SK-N-DZ (cell line): ENCODE data around the gene DCD.
A peak's percentile ranks its signal among the peaks of the same experiment; 100 is the strongest.

Experiments
- DNase-seq: peaks from one replicate; pipeline ENCODE4 v3.0.0-alpha.2; 2015; ENCODE audit warnings: low spot score

The DCD gene

DNA sequence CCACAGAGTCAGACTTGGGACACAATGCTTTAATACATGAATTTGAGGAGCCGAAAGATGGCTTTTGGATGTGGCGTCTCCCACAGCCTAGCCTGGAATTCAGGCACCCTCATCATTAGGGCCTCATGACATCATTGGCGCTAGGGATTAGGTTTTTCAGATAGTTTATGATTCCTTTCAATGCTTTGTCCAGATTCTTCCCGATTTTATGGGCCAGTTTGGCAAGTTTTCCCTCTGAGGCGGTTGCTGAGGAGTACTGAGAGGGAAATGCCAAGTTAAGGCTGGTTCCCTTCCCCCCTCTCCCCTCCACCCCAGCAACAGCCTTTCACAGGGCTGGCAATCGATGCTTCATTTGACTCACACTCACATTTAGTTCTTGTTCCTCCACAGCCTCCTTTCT lies 40.0 kb downstream of the DCD start:
- no peak for DNase-seq

DNA sequence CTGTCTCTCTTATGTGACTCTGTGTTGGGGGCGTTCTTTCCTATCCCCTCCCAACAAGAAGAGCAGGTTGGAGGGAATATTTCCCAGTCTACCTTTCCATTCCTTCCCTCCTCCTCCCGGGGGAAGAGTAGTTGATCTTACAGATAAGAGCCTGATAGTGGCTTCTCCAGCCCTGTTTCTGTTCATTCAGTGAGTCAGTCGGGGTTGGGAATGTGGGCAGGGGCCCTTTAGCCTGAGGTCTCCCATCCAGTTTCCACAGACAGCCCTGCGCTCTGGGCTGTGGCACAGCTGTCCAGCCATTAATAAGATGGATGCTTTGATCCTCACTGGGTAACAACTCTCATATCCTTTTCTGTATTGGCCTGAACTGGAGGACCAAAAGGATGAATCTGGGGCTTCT lies 41.6 kb downstream of the DCD start:
- no peak for DNase-seq

GRCh38 chr12:54605138-54605970 lies 42.8 kb downstream of the DCD start:
- no peak for DNase-seq

- no peak for DNase-seq
Observed at GRCh38 chr12:54604436-54604835, 43.7 kb downstream of the DCD start.

GRCh38 chr12:54603872-54604271 lies 44.3 kb downstream of the DCD start:
- no peak for DNase-seq

DNA sequence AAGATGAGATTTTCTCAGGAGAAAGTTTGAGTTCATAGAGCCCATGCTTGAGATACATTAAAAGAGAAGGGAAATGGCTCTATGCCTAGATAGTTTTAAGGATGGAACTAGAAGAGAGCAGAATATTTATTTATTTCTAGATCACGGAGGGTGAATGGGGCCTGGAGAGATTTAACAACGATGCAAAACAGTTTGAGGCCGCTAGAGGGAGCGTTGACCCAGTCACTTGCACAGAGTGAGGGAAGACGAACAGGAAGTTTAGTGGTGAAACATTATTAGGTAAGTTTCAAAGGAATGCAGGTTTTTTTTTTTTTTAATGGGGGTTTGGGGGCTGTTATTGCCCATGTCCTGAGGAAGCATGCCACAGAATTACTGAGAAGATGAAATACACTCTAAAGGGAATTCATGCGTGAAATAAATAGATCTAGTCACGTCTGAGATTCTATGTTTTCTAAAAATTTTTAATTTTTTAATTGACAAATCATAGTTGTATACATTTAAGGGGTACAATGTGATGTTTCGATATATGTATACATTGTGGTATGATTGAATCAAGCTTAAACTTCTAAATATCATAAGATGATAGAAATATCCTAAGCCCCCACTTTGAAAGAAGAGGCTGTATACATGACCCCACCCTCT lies 44.9 kb downstream of the DCD start:
- DNase-seq: peak; percentile 52

- no peak for DNase-seq
Observed at GRCh38 chr12:54602661-54603060, 45.5 kb downstream of the DCD start.

DNA sequence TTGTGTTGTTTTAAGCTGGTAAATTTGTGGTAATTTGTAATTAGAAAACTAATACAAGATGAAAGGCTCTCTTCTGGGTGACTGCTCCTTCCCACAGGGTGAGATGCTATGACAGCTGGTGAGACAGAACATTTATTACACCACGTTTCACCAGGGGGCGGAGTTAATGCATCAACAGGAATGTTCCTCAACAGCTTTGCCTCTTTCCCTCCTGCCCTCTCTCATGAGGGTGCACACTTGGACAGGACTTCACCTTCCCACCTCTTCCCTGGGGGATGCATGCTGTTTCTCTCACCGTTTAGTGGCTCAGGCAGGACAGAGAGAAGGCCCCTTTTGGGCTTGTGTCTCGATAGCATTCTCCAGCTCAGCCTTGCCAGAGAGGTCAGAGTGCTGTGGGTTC lies 46.3 kb downstream of the DCD start:
- no peak for DNase-seq

- DNase-seq: no peak
Observed at GRCh38 chr12:54598970-54599369, 49.2 kb downstream of the DCD start.

GRCh38 chr12:54596526-54596946 lies 51.6 kb downstream of the DCD start:
- peak; percentile 55 for DNase-seq

GRCh38 chr12:54595471-54595870 lies 52.7 kb downstream of the DCD start:
- DNase-seq: no peak
